Right lobe of liver (tissue), 6 donors: ENCODE measurements around the gene KCNAB1. TPM values are rescaled to one million over a fixed set of nuclear protein-coding genes. Genes with fewer than 3 reads are reported as not detected.
A peak's percentile ranks its signal among the peaks of the same experiment; 100 is the strongest.

Experiments
- ATAC-seq, 4 donors: fragments of 200-7000 bp; cut with Tn5 transposase; one replicate each; pipeline ENCODE4 v1.9.1; 2020; ENCODE audit warnings: mild to moderate bottlenecking in 4 of 4, moderate library complexity in 4 of 4
- DNase-seq, 3 donors: peaks; one replicate each; pipeline ENCODE4 v3.0.0-alpha.2; 2020
- H3K27ac ChIP-seq, 3 donors: fragments of 200-600 bp; one replicate each; pipeline ENCODE4 v1.8.0; 2022
- H3K27me3 ChIP-seq, 2 donors: fragments of 200-600 bp; one replicate each; pipeline ENCODE4 v1.8.0; 2022
- H3K36me3 ChIP-seq, 4 donors: fragments of 200-600 bp; sonication (generic) in 1 of 4; one replicate each; pipeline versions ENCODE4 v1.5.1 to v1.8.0; 2017 to 2022; ENCODE audit warnings: control low read depth in 1 of 4
- H3K4me1 ChIP-seq, 4 donors: fragments of 200-600 bp; sonication (generic) in 1 of 4; one replicate each; pipeline versions ENCODE4 v1.5.1 to v1.8.0; 2017 to 2022; ENCODE audit warnings: control low read depth in 1 of 4
- H3K4me3 ChIP-seq, 3 donors: fragments of 200-600 bp; one replicate each; pipeline ENCODE4 v1.8.0; 2022
- H3K9me3 ChIP-seq, 4 donors: fragments of 200-600 bp; sonication (generic) in 1 of 4; one replicate each; pipeline versions ENCODE4 v1.5.1 to v1.8.0; 2017 to 2022; ENCODE audit warnings: control low read depth in 1 of 4
- POLR2A ChIP-seq: fragments of 450-650 bp; IDR thresholded peaks from one replicate; pipeline ENCODE4 v1.6.1; 2017; ENCODE audit warnings: antibody characterized with exemption, mild to moderate bottlenecking
- WGBS: methylation state at CpG from one replicate; pipeline ENCODE4 v1.1.6; 2018; ENCODE audit warnings: low coverage, low lambda C conversion rate; ENCODE audit not compliant: insufficient coverage; ENCODE audit errors: missing lambda C conversion rate; 5-methylcytosine and 5-hydroxymethylcytosine counted together
- intact Hi-C, 2 donors: fragments of 100-400 bp; cut with DNase I; formaldehyde crosslinking; loops; one replicate each; pipeline versions ENCODE4 v1.11.2 to v1.14.1; 2022
- total RNA-seq, 6 experiments: library from RNA; depleted of rRNA in 2 of 6; stranded (reverse); fragments of >200 nt in 2 of 6; fragmentation: NEBNext Ultra II Directional in 3 of 6; extraction: Animal tissue kit (Norgen Biotek cat#: 25700) in 3 of 6; gene quantifications; one replicate each; pipeline versions ENCODE4 v1.1.0 to v1.2.4, GENCODE V29; 2016 to 2023
- TF ChIP-seq, protein P1 (sequence below), 4 donors: fragments of 200-600 bp in 3 of 4; fragments of 450-650 bp in 1 of 4; IDR thresholded peaks; one replicate each; pipeline versions ENCODE4 v1.5.1 to v1.8.0; 2016 to 2022; ENCODE audit warnings: antibody characterized with exemption in 4 of 4, mild to moderate bottlenecking in 2 of 4
- donor health status: DM: no; HTN: yes; CAD: no.
- donor health status: DM: no; HTN: no; CAD: no.
- donor health status: DM: no; HTN: no; CAD: no.
- donor health status: DM: no; HTN: yes; CAD: no.
- donor health status: DM: no; HTN: yes; CAD: no.

Gene KCNAB1
- total RNA-seq, 6 experiments from 2014 or later, result 0.15 to 1.8 (median 0.64) TPM; not detected in 2

DNA sequence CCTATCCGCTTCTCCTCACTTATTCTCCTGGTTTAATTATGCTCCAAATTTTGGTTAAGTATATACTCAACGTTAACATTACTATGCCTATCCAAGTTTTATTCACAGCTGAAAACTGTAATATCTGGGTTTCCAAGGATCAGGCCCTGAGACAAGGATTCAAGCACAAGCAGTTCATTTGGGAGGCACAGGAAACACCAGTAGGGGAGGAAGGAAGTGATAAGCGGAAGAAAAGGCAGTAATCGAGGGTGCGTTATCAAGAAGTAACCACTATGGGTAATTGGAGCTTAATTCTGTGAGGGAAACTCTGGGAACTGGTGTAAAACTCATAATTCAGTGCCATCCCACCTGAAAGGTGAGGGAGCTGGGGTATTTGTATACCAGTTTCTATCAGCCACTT, 120.3 kb downstream of the KCNAB1 start:
- WGBS, result 31% methylated on average over 5 of the region's 5 CpGs
- peak; percentile 45 to 69 (median 48) for ATAC-seq

DNA sequence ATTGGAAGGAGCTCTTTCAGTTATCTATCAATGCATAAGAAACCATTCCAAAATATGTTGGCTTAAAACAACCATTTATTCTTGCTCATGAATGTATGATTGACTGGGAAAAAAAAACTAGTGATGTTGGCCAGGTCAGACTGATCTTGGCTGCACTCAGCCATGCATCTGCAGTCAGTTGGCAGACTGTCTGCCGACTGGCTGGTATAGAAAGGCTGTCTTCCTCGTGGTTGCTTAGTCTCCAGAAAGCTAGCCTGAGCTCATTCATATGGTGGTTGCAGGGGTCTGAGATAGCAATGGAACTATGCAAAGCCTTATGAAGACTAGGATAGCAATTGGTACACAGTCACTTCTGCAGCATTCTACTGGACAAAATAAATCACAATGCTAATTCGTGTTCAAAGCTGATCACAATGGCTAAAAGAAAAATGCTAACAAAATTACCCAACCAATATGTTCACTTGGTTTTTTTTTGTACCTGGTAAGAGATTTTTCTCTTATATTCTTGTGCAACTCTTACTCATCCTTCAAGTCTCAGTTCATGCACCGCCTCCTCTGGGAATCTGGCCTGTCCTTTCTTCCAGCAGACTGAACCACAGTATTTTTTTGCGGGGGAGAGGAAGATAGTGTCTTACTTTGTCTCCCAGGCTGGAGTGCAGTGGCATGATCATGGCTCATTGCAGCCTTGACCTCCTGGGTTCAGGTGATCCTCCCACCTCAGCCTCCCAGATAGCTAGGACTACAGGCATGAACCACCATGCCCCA, 126.8 kb downstream of the KCNAB1 start:
- no peaks in the 10 kb centered on the region for H3K9me3 ChIP-seq
- H3K27ac ChIP-seq, result no peak overlapping the region
- no peaks in the 10 kb centered on the region for H3K36me3 ChIP-seq
- intact Hi-C loops, result no loop called here
- TF ChIP-seq, protein P1, sequence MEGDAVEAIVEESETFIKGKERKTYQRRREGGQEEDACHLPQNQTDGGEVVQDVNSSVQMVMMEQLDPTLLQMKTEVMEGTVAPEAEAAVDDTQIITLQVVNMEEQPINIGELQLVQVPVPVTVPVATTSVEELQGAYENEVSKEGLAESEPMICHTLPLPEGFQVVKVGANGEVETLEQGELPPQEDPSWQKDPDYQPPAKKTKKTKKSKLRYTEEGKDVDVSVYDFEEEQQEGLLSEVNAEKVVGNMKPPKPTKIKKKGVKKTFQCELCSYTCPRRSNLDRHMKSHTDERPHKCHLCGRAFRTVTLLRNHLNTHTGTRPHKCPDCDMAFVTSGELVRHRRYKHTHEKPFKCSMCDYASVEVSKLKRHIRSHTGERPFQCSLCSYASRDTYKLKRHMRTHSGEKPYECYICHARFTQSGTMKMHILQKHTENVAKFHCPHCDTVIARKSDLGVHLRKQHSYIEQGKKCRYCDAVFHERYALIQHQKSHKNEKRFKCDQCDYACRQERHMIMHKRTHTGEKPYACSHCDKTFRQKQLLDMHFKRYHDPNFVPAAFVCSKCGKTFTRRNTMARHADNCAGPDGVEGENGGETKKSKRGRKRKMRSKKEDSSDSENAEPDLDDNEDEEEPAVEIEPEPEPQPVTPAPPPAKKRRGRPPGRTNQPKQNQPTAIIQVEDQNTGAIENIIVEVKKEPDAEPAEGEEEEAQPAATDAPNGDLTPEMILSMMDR (IDR thresholded peaks at IDR 0.05), result no peak
- TF ChIP-seq POLR2A, result no peak
- no peak for DNase-seq
- WGBS, result 48% methylated on average over 5 of the region's 5 CpGs
- no peaks in the 10 kb centered on the region for H3K27me3 ChIP-seq
- ATAC-seq, result no peak
- H3K4me3 ChIP-seq, result no peak overlapping the region
- H3K4me1 ChIP-seq, result no peaks in the 10 kb centered on the region

More for the DNA sequence above, 120.3 kb downstream of the KCNAB1 start:
- H3K9me3 ChIP-seq, result no peaks in the 10 kb centered on the region
- H3K27me3 ChIP-seq, result no peaks in the 10 kb centered on the region
- no peaks in the 10 kb centered on the region for H3K36me3 ChIP-seq
- no peak for DNase-seq
- no peak overlapping the region for H3K27ac ChIP-seq
- TF ChIP-seq POLR2A, result no peak
- TF ChIP-seq, protein P1 (IDR thresholded peaks at IDR 0.05), result no peak
- no peak overlapping the region for H3K4me3 ChIP-seq
- intact Hi-C loops, result no loop called here
- no peaks in the 10 kb centered on the region for H3K4me1 ChIP-seq

GRCh38 chr3:156250550-156250949, 130.2 kb downstream of the KCNAB1 start:
- H3K4me3 ChIP-seq, result no peak overlapping the region

GRCh38 chr3:156251424-156251823, 131.0 kb downstream of the KCNAB1 start:
- no peak overlapping the region for H3K27ac ChIP-seq
- no peaks in the 10 kb centered on the region for H3K4me1 ChIP-seq
- no peak for ATAC-seq
- no peak overlapping the region for H3K4me3 ChIP-seq
- H3K9me3 ChIP-seq, result no peaks in the 10 kb centered on the region
- DNase-seq, result no peak
- 39% methylated on average over 3 of the region's 4 CpGs for WGBS
- H3K36me3 ChIP-seq, result no peaks in the 10 kb centered on the region
- H3K27me3 ChIP-seq, result no peaks in the 10 kb centered on the region
- intact Hi-C loops, result no loop called here
- TF ChIP-seq, protein P1 (IDR thresholded peaks at IDR 0.05), result no peak

More at GRCh38 chr3:156250550-156250949, 130.2 kb downstream of the KCNAB1 start:
- intact Hi-C loops, result no loop called here
- Histone ChIP-seq H3K36me3 (no peaks in the 10 kb centered on the region), H3K4me1 (no peaks in the 10 kb centered on the region), H3K27me3 (no peaks in the 10 kb centered on the region), H3K9me3 (no peaks in the 10 kb centered on the region), H3K27ac (no peak overlapping the region)
- TF ChIP-seq, protein P1 (IDR thresholded peaks at IDR 0.05), result no peak
- TF ChIP-seq POLR2A, result no peak
- DNase-seq (no peak), ATAC-seq (no peak)
- 75% methylated on average over 1 of the region's 1 CpG for WGBS
